PC-3 (cell line): Measurements from ENCODE around the gene SMARCAL1.

Source experiments
- CTCF ChIP-seq: fragments of 300-600 bp; sonication (generic); conservative IDR thresholded peaks from 2 replicates; pipeline ENCODE4 v1.5.1; 2017; ENCODE audit warnings: antibody characterized with exemption, low read depth, mild to moderate bottlenecking, low read length
- EZH2 ChIP-seq: fragments of 300-600 bp; sonication (generic); IDR thresholded peaks from one replicate; pipeline ENCODE4 v1.6.1; 2017; ENCODE audit warnings: antibody characterized with exemption, mild to moderate bottlenecking, low read length; ENCODE audit not compliant: unreplicated experiment
- EZH2phosphoT487 ChIP-seq: fragments of 300-600 bp; sonication (generic); IDR thresholded peaks from 2 replicates; pipeline ENCODE4 v1.6.1; 2018; ENCODE audit warnings: mild to moderate bottlenecking, antibody characterized with exemption, low read length, borderline replicate concordance

DNA sequence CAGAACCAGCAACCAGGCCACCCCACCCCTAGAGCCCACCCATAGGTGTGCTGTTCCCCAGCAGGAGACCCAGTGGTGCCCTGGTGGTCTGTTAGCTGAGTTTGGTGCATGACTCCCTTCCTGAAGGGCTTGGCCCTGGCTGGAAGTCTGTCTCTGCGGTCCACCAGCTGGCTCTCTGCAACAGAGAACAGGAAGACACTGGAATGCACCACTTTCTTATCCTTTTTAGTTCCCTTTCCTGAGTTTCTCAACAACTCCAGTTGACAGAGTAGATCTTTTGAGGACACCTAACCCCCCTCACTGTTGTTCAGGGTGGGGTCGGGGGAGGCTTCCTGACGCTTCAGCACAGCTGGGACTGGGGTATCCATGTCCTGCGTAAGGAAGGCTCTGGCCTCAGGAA lies 74.4 kb downstream of the SMARCAL1 start:
- TF ChIP-seq CTCF: no peak
- no peak for TF ChIP-seq EZH2phosphoT487
- no peak for TF ChIP-seq EZH2
